UCSD-AML1 (cell line): ENCODE results near the gene ITGA7.

Experiments
- DNase-seq: peaks from one replicate; lab custom pipeline; 2025; ENCODE audit not compliant: unreplicated experiment; lab: John Stamatoyannopoulos, UW

Gene ITGA7, protein sequence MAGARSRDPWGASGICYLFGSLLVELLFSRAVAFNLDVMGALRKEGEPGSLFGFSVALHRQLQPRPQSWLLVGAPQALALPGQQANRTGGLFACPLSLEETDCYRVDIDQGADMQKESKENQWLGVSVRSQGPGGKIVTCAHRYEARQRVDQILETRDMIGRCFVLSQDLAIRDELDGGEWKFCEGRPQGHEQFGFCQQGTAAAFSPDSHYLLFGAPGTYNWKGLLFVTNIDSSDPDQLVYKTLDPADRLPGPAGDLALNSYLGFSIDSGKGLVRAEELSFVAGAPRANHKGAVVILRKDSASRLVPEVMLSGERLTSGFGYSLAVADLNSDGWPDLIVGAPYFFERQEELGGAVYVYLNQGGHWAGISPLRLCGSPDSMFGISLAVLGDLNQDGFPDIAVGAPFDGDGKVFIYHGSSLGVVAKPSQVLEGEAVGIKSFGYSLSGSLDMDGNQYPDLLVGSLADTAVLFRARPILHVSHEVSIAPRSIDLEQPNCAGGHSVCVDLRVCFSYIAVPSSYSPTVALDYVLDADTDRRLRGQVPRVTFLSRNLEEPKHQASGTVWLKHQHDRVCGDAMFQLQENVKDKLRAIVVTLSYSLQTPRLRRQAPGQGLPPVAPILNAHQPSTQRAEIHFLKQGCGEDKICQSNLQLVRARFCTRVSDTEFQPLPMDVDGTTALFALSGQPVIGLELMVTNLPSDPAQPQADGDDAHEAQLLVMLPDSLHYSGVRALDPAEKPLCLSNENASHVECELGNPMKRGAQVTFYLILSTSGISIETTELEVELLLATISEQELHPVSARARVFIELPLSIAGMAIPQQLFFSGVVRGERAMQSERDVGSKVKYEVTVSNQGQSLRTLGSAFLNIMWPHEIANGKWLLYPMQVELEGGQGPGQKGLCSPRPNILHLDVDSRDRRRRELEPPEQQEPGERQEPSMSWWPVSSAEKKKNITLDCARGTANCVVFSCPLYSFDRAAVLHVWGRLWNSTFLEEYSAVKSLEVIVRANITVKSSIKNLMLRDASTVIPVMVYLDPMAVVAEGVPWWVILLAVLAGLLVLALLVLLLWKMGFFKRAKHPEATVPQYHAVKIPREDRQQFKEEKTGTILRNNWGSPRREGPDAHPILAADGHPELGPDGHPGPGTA

DNA sequence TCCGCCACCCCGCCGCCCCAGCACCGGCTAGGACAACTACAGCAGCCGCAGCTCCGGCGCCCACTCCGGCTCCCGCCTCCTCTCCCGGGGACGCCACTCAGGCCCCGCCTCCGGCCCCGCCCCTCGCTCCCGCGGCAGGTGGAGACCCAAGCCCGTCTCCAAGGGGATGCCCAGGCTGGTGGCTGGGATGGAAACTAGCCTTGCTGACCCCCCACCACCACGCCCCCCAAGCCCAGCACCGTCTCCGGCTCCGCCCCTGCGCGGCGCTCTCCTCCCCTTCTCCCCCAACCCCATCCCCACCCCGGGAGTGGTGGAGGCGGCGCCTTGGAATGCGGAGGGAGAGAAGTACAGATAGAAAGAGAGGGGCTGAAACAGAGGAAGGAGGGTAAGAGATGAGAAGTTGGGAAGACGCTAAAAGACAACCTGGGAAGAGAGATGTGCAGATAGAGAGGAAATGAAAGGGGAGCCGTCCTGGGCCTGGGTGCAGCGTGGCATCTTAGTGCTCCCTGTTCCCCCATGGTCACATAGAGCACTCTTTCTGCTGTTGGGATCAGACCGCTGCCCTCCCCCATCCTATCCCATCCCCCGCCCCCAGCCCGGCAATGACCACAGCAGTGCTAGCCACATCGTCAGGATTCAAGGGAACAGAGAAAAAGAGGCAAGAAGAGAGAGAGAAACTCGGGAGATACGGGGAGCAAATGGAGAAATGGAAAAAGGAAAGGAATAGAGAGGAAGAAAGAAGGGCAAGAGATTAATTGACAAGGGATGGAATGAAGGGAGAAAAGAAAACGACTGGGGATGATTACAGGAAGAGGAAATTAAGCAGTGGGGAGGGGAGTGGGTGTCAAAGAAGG, at the start of gene ITGA7:
ITGA7 (minus strand) TSS at position 64 of the 854 bp plus-strand sequence. CDS start 222 bp downstream, outside the sequence.
- no peak for DNase-seq

DNA sequence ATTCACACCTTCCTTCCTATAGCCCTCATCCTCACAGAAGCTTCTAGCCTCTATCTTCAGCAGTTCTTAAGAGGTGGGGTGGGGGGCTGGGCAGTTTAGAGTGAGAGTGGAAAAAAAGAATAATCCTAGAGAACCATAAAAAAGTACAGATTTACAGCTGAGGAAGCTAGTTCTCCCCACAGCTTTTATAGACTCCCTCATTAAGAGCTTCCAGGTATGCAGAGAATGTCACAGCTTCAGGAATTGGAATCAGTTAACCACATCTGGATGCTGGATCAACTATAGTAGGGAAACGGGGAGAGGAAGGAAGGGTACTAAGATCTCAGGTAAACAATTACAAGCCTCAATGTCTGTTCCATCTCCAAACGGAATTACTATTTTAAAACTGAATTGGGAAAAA, 47.5 kb upstream of the ITGA7 start:
- no peak for DNase-seq

GRCh38 chr12:55748230-55748993, 40.7 kb upstream of the ITGA7 start:
- DNase-seq: no peak

DNA sequence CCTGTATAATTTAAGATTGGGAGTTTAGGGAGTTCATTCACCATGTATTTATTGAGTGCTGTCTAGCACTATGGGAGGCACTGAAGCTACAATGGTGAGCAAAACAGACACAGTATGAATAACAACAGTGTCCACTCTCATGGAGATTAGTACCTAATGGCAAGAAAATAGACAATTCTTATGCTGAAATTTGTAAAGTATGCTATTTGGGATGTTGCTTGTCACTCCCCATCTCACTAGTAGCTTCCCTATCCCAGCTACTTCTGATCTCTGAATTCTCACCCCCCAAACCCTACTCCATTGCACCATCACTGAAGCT, 39.2 kb upstream of the ITGA7 start:
- DNase-seq: no peak

DNA sequence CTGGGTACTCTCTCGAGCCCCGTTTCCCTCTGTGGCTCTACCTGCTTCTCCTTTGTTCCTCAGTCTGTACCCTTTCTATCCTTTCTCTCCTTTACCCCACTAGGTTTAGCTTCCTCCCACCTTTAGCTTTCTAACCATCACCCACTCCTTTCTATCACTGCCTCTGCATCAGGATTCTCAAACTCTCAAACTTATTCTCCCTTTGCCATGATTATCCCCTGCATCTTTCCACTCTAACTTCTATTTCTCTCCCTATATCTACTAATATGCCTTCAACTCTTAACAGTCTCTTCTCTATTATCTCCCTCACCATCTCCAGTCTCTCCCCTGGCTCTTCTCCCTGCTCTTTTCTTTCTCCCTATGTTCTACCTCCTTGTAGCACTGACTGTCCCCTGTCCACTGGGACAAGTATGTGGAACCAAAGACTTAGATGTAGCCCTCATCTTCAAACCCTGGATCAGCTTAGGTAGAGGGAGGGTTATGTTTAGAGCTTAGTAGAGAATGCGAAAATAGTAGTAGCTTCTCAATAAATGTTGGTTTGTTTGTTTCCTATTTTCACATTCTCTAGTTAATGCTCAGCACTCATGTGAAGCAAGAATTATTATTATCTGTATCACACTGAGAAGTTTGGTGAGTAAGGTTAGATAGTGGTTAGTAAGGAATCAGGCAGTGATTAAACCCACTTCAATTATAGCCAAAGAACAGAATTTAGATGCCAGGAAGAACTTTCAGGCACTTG, 38.6 kb upstream of the ITGA7 start:
- no peak for DNase-seq

- peak; percentile 30 for DNase-seq
These were observed 37.9 kb upstream of the ITGA7 start for GRCh38 chr12:55745361-55746173.

GRCh38 chr12:55744340-55745030, 36.8 kb upstream of the ITGA7 start:
- DNase-seq: no peak

DNA sequence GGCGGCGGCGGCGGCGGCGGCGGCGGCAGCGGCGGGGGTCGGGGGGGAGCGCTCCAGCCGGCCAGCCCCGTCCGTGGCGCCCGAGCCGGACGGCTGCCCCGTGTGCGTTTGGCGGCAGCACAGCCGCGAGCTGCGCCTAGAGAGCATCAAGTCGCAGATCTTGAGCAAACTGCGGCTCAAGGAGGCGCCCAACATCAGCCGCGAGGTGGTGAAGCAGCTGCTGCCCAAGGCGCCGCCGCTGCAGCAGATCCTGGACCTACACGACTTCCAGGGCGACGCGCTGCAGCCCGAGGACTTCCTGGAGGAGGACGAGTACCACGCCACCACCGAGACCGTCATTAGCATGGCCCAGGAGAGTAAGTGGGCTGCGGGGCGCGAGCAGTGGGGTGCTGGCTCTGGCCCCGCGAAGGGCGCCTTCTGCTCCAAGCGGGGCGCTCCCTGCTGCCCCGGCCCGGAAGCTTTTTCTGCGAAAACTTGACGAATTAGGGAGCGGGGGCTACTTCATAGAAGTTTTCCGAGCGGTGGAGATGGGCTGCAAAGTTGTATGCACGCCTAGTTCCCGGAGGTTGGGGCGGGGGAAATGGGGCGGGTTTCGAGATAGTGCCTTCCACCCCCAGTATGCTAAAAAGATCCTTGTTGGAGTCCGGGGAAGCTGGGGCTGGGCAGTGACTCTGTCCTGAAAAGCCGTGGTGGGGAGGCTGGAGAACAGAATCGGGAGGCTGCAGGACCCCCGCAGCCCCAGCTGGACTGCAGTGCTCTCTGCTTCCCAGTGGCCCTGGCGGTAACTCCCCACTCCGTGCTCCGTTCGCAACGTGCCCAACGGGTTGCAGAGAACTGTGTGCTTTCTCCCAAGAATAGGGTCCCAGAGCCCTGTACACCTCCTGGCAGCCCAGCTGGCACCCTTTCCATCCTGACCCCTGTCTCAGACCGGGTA, 36.0 kb upstream of the ITGA7 start:
- DNase-seq: peak; percentile 68

DNA sequence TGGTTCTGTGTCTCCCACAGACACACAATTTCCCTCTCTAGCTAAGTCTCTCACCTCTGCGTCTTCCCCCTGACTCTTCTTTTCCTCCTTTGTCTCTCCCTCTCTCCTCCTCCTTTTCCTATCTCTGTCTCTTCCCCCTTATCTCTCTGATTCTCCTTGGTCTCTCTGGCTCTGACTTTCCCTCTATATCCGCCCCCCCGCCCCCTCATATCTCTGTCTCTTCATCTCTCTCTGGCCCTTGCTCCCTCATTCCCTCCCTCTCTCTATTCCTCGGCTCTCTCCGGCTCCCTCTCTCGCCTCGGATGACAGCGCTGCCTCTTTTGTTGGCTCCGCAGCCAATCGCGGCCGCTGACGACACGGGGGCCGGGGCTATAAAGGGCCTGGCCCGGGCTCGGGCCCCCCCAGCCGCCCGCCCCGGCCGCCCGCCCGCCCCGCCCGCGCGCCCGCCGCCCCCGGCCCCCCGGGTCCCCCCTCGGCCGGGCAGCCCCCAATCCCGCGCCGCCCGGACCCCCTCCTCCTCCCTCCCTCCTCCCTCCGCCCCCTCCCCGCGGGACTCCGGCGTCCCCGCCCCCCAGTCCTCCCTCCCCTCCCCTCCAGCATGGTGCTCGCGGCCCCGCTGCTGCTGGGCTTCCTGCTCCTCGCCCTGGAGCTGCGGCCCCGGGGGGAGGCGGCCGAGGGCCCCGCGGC, 35.2 kb upstream of the ITGA7 start, which contains the start of gene GDF11:
GDF11 (plus strand) TSS at position 404 of the 687 bp plus-strand sequence; CDS start at position 599, 195 bp downstream.
- DNase-seq: peak; percentile 76

- DNase-seq: no peak
These were observed 34.4 kb upstream of the ITGA7 start for GRCh38 chr12:55741931-55742680.

GRCh38 chr12:55739025-55739378, 31.3 kb upstream of the ITGA7 start:
- DNase-seq: no peak

DNA sequence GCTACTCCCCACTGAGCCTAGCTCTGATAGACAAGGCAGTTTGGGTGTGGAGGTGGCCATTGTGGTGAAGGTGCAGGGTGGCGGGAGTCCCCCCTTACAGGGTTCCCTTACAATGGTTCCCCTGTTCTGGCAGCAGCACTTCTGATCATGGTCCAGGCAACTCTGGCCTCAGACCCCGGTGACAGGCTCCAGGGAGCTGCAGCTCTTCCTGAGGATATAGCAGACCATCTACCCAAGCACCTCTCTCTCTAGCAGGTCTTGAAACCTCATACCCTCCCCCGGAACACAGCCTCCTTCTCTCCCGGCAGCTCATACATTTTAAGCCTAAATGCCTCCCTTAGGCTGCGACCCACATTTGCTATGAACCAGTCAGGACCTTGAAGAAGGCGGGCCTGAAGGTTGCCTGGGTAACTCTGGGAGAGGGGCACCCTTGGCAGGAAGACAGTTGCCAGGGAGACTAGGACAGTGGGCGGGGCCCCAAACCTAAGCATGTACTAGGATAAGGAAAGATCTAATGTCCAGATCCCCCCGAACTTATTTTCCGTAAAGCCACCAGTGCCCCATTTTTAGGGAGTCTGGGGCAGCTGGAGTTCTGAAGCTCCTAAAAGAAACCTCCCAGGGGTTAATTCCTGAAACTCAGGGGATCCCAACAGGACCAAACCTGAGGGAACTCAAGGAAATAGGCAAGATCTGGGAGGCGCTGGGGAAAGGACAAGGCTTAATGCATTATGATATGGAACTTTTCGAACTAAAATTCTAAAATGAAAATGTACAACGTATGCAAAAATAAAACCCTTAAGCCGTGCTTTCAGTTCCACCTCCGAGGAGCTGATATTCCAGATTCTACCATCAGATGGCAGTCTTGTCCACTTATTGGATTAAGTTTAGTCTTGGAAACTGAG, 30.7 kb upstream of the ITGA7 start:
- DNase-seq: peak; percentile 84

DNA sequence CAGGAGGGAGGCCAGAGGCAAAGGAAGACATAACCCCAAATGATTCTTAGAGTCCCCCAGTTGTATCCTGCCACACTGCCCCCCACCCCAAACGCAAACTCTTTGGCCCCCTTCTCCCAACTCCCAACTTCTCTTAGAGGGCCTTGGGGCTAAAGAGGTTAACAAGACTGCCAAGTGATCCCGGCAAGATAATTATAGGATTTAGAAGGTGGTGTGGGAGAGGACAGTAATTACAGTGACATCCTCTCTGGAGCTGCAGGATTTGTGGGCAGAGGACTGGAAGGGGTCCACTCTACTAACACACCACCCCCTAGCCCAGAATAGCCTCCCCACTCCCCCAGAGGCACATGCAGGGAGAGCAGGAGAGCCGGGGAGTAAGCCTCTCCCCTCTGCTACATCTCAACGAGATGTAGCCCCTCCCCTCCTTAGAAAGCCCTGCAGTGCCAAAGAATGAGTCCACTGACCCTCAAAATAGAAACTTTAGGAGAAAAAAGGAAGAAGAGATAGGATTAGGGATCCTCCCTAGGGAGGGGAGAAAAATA, 29.9 kb upstream of the ITGA7 start:
- no peak for DNase-seq
